T-helper 2 cell treated with Interferon-gamma antibody and Interleukin-4, amounts not matched to agents 100 ng/mL and 5 ng/mL, for 36 hours (primary cell): ENCODE results near the gene ATP6V0B. TPM values are rescaled to one million over a fixed set of nuclear protein-coding genes. Genes with fewer than 3 reads are reported as not detected.

Source experiments
- intact Hi-C: fragments of 100-400 bp; cut with micrococcal nuclease; formaldehyde crosslinking; loops from one replicate; pipeline ENCODE4 v1.15.1; 2023
- total RNA-seq: library from RNA; stranded (reverse); gene quantifications from 2 replicates; pipeline ENCODE4 v1.2.3, GENCODE V29; 2022

Gene ATP6V0B
- total RNA-seq, 1 donor from 2014 or later: 137 TPM

GRCh38 chr1:43968348-43968948, 6.3 kb upstream of the ATP6V0B start:
- intact Hi-C loops: no loop called here

- intact Hi-C loops: loop anchor here (1.0 kb wide), 1 partner anchor 23 kb away; the partner anchor contains the start of gene IPO13
Measured at GRCh38 chr1:43969416-43969745, 5.4 kb upstream of the ATP6V0B start.

GRCh38 chr1:43969746-43970466, 4.9 kb upstream of the ATP6V0B start, which contains the start of gene DPH2:
DPH2 (plus strand) TSS chr1:43970010; CDS start chr1:43970176, 166 bp downstream.
- intact Hi-C loops: loop anchor here (1.0 kb wide), 1 partner anchor 24 kb away; the partner anchor contains the start of gene IPO13

GRCh38 chr1:43970502-43970901, 4.3 kb upstream of the ATP6V0B start:
- intact Hi-C loops: no loop called here

GRCh38 chr1:43970911-43971310, 3.8 kb upstream of the ATP6V0B start:
- intact Hi-C loops: no loop called here

GRCh38 chr1:43971336-43971980, 3.3 kb upstream of the ATP6V0B start:
- intact Hi-C loops: no loop called here

GRCh38 chr1:43973981-43974442, 748 bp upstream of the ATP6V0B start:
- intact Hi-C loops: loop anchor here (1.0 to 2.0 kb wide), 4 partner anchors 17 to 700 kb away; partner anchors contain the start of genes ARMH1, CCDC24, IPO13 and TMEM53

- intact Hi-C loops: loop anchor here (2.0 kb wide), 1 partner anchor 15 kb away; the partner anchor contains the start of gene CCDC24
Measured at GRCh38 chr1:43975249-43975961, 645 bp downstream of the ATP6V0B start.

- intact Hi-C loops: no loop called here
Measured at GRCh38 chr1:43976045-43976444, 1.3 kb downstream of the ATP6V0B start.

- intact Hi-C loops: no loop called here
Measured at GRCh38 chr1:43976890-43977289, 2.1 kb downstream of the ATP6V0B start.

GRCh38 chr1:43977376-43978263, 2.9 kb downstream of the ATP6V0B start:
- intact Hi-C loops: no loop called here

- intact Hi-C loops: no loop called here
Measured at GRCh38 chr1:43978264-43978550, 3.4 kb downstream of the ATP6V0B start.

GRCh38 chr1:43978551-43979260, 3.9 kb downstream of the ATP6V0B start, which contains the start of gene B4GALT2:
B4GALT2 (plus strand) TSS chr1:43979210; CDS start chr1:43981161, 1,951 bp downstream.
- intact Hi-C loops: no loop called here

- intact Hi-C loops: no loop called here
Measured at GRCh38 chr1:43979261-43979527, 4.4 kb downstream of the ATP6V0B start.

GRCh38 chr1:43979528-43980254, 4.9 kb downstream of the ATP6V0B start:
- intact Hi-C loops: no loop called here

GRCh38 chr1:43980255-43981134, 5.7 kb downstream of the ATP6V0B start:
- intact Hi-C loops: no loop called here

GRCh38 chr1:43981135-43981491, 6.4 kb downstream of the ATP6V0B start:
- intact Hi-C loops: no loop called here

- intact Hi-C loops: no loop called here
Measured at GRCh38 chr1:43981636-43982035, 6.9 kb downstream of the ATP6V0B start.

- intact Hi-C loops: no loop called here
Measured at GRCh38 chr1:43982241-43982640, 7.5 kb downstream of the ATP6V0B start.
